Fibroblast of gingiva (primary cell): ENCODE data around the gene RNF26.

Experiments
- DNase-seq: peaks from one replicate; pipeline ENCODE4 v3.0.0-alpha.2; 2011; ENCODE audit warnings: low read depth

Gene RNF26

DNA sequence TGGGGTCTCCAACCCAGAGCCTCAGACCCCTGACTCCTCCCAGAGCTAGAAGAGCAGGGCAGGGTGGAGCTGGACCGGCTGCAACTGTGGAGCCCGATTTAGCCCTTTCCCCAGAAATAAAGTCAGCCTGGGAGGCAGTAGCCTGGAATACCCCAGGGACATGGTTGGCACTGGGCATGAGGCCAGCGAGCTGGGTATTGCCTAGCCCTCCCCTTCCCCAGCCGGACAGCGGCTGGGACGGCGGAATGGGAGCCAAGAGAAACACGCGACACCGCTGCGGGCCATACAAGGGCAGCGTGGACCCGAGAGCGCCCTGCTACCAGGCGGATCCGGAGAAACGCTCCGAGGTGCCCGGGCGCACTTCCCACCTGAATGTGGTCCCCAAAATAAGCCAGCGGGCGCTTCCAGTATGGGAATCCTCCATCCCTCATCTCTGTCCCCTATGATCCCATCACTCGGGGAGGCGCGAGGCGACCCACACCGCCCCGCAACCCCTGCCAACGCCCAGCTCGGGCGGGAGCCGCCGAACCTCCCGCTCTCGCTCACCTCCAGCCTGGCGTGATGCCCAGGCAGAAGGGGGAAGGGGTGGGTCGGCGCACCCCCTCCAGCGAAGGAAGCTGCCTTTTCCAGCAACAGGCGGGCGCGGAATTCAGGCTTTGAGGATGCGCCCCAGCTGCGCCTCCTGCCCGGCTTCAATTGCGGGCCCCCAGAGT lies 18.2 kb upstream of the RNF26 start:
- DNase-seq: no peak

DNA sequence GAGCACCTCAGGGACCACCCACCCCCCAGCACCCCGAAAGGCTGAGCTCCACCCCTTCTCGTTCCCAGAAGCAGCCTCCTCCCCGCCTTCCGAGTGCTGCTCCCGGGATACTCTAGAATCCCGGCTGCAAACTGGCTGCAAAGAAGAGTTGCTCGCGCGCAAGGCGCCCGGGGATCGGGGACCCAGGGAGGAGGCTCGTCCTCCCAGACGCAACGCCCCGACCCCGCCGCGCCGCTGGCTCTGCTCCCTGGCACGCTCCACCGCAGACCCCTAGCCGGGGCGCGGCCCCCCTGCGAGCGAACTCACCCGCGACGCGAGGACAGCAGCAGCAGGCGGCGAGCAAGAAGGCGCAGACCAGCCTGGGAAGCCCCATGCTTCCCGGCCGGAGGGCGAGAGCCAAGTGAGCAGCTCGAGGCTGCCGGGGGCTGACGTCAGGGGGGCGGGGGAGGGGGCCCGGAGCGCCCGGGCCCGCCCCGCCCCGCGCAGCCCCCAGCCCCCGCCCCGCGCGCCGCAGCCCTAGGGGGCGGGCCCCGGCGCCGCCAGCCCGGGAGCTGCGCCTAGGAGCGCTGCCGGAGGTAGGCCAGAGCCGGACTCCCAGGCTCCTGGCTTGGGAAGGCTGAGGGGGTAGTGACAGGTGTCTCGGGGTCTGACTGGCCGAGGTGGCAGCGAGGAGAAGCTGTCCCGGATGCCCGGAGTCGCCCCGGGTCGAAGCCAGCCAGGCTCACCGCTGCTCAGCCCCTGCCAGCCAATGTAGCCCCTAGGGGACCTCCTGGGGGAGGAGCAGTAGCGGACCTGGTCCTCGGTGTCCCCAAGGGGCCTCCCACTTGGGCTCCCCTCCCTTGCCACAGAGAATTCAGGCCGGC lies 17.4 kb upstream of the RNF26 start, which contains the start of gene MCAM:
TSS of gene MCAM (minus strand) at position 402 of the 863 bp plus-strand sequence. CDS start at position 373, 29 bp downstream.
- DNase-seq: no peak

DNA sequence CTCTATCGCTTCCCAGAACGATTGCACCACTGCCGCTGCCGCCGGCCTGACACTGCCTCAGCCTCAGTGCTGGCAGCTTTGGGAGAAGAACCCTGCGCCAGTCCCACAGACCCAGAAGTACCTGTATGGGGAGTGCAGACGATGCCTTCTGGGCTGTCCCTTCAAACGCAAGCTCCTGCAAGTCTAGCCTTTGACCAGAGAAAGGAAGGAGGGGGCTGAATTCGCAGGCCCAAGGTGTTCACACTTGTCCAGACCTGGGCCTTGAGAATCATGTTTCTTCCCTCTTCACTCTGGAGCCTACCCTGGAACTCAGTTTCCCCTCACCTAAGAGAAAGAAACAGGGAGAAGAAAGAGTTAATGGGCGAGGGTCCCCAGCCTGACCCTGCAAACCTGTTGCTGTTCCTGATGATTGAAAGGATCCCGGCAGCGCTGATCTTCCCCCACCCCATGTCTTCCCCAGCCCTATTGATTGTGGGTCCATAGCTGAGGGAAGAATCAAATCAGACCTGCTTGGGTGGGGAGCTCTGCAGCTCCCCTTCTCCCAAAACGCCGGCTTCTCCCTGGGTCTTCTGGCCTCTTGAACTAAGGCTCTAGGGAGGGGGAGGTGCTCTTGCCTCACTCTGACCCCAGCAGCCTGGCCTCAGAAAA lies 16.6 kb upstream of the RNF26 start:
- DNase-seq: no peak

DNA sequence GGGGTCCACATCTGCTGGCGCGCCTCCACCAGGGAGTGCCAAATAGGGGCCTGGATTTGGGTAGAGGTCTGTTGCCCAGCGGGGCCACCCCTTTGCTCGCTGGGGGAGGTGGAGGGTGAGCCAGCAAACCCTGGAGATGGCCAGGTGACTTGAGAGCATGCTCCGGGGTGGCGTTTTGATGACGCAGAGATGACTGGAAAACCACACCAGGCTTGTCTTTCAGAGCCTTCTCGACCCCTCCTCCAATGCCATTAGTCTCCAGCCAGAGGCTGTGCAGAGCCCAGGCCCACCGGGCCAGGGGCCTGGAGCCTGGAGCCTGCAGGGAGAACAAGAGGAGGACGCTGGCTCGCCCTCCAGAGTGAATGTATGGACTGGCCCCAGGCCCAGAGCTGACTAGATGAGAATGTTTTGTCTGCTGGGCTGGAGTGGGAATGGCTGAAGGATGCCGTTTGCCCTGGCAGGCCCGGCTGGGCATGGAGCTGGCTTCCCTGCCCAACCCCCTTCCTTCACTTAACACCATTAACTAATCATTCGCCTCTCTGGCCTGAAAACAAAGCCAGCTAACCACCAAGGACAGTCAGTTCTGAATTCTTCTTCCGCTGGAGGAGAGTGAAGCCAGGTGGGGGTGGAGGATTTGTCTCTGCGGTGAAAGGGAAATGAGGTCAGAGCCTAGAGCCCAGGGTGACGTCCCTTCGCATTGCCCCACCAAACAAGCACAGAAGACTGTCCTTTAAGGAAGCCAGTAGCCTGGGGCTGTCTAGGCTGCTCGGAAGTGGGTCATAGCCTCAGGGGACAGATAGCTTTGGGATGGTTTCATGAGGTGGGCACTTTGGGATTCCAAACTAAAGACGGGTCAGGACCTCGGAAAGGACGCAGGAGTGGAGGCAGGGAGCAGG lies 15.8 kb upstream of the RNF26 start:
- DNase-seq: peak; percentile 16

DNA sequence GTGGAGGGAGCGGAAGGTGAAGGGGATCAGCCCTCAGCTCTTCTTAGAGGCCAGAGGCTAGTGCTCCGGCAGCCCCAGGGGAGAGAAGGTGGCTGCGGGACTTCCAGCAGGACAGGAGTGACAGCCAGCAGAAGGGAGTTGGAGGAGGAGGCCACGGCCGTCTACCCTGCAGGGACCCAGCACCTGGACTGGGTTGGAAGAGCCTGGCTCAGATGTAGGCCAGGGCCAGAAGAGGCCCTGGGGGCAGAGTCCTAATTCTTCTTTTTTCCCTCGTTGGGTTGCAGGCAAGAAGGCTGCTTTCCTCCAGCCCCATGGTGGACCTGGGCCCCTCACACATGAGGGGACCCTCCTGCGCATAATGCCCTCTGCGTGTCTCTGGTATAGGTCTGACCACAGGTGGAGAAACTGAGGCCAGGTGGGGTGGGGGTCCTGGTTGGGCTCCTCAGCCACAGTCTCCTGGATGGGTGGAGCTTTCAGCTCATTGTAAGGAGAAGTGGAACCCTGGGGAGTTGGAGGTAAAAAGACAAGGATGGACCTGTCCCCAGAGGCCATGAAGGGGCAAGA lies 15.1 kb upstream of the RNF26 start:
- no peak for DNase-seq

DNA sequence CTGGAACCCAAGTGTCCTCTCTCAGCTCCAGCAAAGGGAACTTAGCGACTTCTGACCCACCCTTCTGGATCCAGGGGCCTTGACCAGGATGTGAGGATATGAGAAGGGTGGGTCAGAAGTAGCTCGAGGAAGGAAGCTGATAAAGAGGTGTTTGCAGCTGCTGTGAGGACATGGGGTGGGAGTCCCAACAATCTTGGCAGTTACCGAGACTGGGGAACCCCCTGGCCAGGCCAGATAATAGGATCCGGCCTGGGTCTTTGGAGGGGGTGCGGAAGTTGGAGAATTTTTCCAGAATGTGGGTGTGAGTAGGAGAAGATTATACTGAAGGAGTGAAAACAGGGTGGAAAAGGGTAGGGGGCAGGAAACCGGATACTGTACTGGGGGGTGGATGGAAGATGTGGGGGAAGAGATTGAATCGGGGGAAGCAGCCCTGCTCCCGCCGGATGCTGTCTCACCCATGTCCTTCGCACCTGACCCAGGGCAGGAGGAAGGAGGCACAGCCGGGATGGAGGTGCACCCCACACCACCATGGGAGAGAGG lies 14.6 kb upstream of the RNF26 start:
- DNase-seq: no peak

DNA sequence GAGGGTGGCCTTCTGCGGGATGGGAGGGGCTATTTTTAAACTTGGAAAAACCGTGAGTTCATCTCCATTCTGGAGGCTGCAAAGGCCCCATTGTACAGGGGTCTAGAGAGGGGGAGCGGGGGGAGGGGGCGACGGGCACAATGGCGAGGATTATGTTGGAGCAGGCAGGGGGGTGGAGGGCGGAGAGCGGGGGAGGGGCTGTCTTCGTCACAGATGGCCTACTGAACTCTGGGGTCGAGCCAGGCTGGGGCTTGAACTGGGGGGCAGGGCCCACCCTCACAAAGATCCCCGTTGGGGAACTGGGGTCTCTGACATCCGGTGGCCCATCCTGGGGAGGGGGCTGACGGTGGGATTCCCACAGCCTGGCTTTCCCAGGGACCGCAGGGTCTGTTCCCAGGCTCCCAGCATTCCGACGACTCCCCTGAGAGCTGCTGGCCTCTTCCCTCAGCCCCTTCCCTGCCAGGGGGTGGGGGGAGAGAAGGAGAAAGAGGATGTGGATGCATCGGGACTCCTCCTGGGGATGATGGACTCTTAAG lies 14.0 kb upstream of the RNF26 start:
- DNase-seq: no peak

DNA sequence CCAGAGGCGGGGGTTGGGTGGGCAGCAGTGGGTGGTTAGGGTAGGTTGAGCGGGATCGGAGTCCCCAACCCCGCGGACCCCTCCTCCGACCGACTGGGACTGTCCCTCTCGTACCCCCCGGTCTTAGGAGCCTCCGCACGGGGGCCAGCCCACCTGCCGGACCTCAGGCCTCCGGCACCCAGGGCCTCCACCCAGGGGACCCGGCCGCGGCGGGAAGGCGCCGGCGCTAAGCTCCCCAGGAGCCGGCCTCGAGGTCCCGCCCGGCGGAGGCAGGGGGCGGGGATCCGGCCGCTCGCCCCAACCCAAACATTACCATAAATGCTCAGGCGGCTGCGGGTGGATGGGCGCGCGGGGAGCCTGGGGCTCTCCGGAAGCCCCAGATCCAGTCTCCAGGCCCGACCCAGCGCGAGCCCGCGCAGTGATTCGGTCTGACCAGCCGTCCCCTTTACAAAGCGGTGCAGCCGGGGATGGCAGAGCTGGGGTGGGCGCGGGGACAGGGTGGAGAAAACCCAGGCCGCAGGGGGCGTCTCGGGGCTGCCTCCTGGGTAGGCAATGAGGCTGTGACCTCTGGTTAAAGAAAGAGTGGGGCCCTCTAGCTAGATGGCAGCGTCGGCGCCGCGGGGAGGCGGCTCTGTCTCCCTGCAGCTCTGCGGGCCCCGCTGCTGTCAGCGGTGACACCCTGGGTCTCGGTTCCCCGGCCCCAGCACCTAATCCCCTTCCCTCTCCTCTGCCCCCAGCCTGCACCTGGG lies 13.4 kb upstream of the RNF26 start:
- DNase-seq: peak; percentile 32

DNA sequence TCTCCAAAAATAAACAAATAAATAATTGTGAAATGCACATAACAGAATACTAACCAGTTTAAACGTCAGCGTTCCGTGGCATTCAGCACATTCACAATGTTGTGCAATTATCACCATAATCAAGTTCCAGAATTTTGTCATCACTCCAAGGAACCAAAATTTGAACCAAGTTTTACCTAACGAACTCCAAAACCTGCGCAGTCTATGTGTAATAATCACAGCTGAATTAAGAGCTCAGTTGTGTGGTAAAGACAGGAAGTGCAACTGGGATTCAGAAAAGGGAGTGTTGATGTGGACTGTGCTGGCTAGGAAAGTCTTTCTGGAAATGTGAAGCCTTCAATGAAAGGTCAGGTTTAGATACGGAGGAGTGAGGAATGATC lies 12.0 kb upstream of the RNF26 start:
- DNase-seq: peak; percentile 42

DNA sequence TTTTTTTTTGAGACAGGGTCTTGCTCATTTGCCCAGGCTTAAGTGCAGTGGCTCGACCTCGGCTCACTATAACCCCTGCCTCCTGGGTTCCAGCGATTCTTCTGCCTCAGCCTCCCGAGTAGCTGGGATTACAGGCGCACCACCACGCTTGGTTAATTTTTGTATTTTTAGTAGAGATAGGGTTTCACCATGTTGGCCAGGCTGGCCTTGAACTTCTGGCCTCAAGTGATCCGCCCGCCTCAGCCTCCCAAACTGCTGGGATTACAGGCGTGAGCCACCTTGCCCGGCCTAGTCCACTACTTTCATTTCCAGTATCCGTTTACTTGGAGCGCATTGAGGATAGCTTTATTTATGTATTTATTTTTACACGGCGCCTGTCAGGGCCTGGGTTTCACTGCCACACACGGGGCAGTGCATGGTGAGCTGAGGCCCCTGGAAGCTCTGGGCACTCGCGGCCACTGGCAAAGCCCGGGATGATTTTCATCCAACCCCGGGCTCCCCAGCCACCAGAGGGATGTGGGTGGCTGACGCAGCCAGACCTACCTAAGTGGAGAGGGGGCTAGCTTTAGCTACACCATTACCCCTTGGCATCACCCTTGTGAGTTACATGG lies 11.3 kb upstream of the RNF26 start:
- DNase-seq: no peak

DNA sequence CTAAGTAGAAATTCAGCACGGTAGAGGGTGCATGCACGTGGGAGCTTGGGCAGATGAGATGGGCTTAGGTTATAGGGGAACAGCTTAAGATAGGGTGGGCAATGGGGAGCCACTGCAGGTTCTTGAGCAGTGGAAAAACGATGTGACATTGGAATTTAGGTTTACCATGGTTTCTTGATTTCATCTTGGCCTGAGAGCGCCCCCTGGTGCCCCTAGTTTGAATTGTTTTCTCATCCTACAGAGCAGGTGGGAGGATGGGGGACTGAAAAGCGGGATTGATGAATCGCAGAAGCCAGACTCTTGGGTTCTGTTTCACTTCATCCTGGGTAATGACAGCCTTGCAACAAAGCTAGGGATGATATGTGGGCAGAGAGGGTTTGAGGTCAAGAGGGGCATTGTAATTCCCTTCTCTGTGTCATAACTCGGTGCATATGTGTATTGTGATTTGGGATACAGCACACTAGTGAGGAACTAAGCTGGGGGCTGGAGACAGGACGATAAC lies 10.7 kb upstream of the RNF26 start:
- DNase-seq: peak; percentile 35

DNA sequence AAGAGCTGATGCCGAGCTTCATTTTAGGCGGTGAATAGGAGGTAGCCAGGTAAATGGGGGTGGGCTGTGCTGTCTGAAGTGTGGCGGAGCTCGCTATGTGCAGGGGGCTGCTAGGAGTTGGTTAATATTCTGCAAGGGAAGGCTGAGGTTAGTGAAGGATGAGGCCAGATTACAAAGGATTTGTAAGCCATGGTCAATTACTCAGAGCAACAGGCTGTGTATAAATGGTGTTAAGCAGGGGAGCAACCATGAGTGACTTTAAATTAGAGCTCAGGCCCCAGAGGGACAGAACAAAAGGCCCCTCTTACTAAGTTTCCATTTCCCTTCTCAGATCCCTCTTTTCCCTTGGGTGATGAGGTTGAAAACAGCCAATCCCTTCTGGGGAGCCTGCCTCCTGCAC lies 10.1 kb upstream of the RNF26 start:
- no peak for DNase-seq

DNA sequence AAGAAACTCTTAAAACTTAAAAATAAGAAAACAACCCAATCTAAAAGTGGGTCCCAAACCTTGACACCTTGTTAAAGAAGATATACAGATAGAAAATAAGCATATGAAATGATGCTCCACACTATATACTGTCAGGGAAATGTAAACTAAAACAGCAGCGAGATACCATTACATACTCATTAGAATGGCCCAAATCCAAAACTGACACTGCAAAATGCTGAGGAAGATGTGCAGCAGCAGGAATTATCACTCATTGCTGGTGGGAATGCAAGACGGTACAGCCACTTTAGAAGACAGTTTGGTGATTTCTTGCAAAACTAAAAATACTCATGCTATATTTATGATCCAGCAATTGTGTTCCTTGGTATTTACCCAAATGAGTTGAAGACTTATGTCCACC lies 5.0 kb upstream of the RNF26 start:
- DNase-seq: no peak

DNA sequence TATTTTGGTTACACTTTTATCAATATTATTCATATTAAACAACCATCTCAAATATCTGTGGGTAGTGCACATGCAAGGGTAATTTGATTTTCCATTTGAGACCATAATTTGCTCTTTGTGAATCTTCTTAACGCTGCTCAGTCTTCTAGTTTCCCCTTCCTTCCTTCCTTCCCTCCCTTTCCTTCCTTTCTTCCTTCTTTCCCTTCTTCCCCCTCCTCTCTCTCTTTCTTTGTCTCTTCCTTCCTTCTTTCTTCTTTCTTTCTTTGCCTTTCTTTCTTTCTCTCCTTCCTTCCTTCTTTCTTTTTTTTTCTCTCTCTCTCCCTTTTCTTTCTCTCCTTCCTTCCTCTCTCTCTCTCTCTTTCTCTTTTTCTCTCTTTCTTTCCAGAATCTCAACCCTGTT lies 4.1 kb upstream of the RNF26 start:
- DNase-seq: no peak

DNA sequence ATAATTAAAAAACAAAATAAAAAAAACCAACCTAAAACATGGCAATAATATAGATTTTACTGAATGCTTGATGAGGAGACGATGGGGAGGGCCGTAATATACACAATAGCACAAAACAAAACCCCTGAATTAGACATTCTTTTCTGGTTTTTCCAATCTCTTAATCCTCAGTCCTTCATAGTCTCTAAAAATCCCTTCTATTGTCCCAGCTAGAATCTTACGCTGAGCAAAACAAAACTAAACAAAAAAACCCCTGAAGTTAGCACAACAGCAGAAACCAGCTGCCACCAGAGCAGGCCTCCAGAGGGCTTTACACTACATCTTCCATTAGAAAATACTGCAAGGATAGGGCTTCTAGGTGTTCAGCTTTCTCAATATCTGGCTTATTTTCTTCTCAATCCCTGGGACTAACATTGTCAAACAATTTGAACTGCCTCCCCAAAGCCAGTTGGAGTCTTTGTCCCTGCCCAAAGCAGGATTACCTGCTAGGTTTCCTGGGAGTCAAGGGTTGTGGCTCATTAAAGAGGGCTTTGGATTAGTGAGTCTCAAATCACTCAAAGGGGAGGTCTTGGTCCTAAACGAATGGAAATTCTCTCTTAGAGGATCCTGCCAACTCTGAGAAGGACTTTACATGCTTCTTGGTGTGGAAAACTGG lies 2.1 kb upstream of the RNF26 start:
- DNase-seq: no peak

DNA sequence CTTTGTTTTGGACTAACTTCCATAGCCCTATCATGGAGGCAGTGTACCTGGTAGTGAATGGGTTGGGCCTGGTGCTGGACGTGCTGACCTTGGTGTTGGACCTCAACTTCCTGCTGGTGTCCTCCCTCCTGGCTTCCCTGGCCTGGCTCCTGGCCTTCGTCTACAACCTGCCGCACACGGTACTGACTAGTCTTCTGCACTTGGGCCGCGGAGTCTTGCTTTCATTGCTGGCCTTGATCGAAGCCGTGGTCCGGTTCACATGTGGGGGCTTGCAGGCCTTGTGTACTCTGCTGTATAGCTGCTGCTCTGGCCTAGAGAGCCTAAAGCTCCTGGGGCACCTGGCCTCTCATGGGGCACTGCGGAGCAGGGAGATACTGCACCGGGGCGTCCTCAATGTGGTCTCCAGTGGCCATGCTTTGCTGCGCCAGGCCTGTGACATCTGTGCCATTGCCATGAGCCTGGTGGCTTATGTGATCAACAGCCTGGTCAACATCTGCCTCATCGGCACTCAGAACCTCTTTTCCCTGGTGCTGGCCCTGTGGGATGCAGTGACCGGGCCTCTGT lies 846 bp downstream of the RNF26 start:
- DNase-seq: no peak

DNA sequence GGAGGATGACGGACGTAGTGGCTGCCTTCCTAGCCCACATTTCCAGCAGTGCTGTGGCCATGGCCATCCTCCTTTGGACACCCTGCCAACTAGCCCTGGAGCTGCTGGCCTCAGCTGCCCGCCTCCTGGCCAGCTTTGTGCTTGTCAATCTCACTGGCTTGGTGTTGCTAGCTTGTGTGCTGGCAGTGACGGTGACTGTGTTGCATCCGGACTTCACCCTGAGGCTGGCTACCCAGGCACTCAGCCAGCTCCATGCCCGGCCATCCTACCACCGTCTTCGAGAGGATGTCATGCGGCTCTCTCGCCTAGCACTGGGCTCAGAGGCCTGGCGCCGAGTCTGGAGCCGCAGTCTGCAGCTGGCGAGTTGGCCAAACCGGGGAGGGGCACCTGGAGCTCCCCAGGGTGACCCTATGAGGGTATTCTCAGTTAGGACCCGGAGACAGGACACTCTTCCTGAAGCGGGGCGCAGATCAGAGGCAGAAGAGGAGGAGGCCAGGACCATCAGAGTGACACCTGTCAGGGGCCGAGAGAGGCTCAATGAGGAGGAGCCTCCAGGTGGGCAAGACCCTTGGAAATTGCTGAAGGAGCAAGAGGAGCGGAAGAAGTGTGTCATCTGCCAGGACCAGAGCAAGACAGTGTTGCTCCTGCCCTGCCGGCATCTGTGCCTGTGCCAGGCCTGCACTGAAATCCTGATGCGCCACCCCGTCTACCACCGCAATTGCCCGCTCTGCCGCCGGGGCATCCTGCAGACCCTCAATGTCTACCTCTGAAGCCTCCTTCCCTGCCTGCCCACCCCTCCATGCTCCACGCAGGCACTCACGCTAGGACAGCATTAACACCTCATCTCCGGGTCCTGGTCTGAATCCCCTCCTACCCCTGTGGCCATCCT lies 1.6 kb downstream of the RNF26 start:
- DNase-seq: no peak
